Measurements from ENCODE around the gene DNAJC24. TPM values are rescaled to one million over a fixed set of nuclear protein-coding genes. Genes with fewer than 3 reads are reported as not detected.

The DNAJC24 gene
- total RNA-seq, 1 donor from 2014 or later: 14.6 TPM

DNA sequence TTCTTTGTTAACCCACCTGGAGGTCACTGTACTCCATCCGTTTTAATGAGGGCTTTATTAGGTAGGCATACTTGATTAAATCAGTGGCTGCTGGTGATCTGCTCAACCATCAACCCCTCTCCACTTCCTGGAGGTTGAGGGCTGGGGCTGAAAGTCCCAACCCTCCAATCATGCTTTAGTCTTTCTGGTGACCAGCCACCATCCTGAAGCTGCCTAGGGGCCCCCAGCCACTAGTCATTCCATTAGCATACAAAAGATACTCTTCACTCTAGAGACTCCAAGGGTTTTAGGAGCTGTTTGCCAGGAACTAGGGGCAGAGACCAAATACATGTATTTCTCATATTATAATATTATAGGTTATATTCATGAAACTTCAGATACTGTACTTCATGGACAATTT lies 13.5 kb downstream of the DNAJC24 start:
- H3K9me3 Mint-ChIP-seq (ENCODE audit: low read depth): no peaks in the 10 kb centered on the region
- H3K27ac Mint-ChIP-seq (ENCODE audit: unreplicated experiment): no peak overlapping the region
- H3K4me1 Mint-ChIP-seq (ENCODE audit: low read depth): no peaks in the 10 kb centered on the region
- H3K4me3 Mint-ChIP-seq (ENCODE audit: unreplicated experiment): no peak overlapping the region
- TF ChIP-seq CTCF (IDR thresholded peaks at IDR 0.05): no peak
- DNase-seq (ENCODE audit: low spot score): no peak
- no peaks in the 10 kb centered on the region for H3K27me3 Mint-ChIP-seq (ENCODE audit: low read depth)
- peaks cover 3% of the 10 kb centered on the region for H3K36me3 Mint-ChIP-seq (ENCODE audit: low read depth)

GRCh38 chr11:31387379-31387778 lies 17.7 kb downstream of the DNAJC24 start:
- no peak for TF ChIP-seq CTCF (IDR thresholded peaks at IDR 0.05)
- no peak for DNase-seq (ENCODE audit: low spot score)
- H3K9me3 Mint-ChIP-seq (ENCODE audit: low read depth): peaks cover 20% of the 10 kb centered on the region
- H3K27ac Mint-ChIP-seq (ENCODE audit: unreplicated experiment): no peak overlapping the region
- H3K4me1 Mint-ChIP-seq (ENCODE audit: low read depth): no peaks in the 10 kb centered on the region
- H3K4me3 Mint-ChIP-seq (ENCODE audit: unreplicated experiment): no peak overlapping the region
- H3K36me3 Mint-ChIP-seq (ENCODE audit: low read depth): peaks cover 7% of the 10 kb centered on the region
- no peaks in the 10 kb centered on the region for H3K27me3 Mint-ChIP-seq (ENCODE audit: low read depth)

DNA sequence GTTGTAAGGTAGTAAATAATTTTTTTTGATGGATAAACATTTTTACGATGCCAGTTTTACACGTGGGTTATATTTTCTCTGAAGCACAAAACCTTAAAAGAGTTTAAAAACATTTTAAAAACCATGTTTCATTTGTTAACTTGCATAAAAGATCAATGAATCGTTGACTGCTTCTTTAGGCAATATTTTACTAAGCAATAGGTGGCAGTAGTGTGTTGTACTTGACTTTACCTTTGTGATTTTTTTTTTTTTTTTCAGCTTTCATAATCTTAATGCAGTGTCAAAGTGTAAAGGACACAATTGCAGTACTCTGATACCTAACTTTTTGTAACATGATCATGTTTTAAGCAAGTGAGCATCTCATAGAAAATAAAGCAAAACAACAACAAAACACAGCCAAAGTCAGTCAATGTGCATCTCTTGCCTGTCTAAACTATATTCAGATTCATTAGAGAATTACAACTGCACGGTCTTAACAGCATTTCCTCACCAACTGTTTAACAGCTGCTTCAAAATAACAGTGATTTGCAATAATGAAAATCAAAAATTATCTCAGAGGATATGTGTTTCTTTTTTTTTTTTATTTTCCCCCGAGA lies 27.7 kb downstream of the DNAJC24 start:
- no peak overlapping the region for H3K4me3 Mint-ChIP-seq (ENCODE audit: unreplicated experiment)
- no peaks in the 10 kb centered on the region for H3K4me1 Mint-ChIP-seq (ENCODE audit: low read depth)
- H3K27me3 Mint-ChIP-seq (ENCODE audit: low read depth): no peaks in the 10 kb centered on the region
- DNase-seq (ENCODE audit: low spot score): no peak
- H3K27ac Mint-ChIP-seq (ENCODE audit: unreplicated experiment): no peak overlapping the region
- peaks cover 4% of the 10 kb centered on the region for H3K36me3 Mint-ChIP-seq (ENCODE audit: low read depth)
- H3K9me3 Mint-ChIP-seq (ENCODE audit: low read depth): peaks cover 14% of the 10 kb centered on the region
- peak; percentile 89 for TF ChIP-seq CTCF (IDR thresholded peaks at IDR 0.05)

DNA sequence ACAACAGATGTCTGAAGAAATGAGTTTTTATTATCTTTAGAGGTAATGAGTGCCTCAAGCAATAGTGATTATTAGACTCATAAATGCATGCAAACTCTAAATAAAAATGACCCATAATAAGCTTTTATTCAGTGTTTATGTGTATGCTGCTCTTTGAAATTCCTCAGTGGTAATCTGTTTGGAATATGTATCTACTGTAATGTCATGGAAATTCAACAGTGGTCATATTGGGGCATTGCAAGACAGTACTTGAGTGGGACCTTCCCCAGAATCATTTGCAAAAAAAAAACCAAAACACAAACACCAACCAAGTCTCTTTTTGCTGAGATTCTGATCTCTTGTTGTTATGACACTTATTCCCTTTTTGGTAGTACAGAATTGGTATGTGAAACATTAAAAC lies 35.0 kb downstream of the DNAJC24 start:
- no peak for TF ChIP-seq CTCF (IDR thresholded peaks at IDR 0.05)
- Mint-ChIP-seq H3K4me3 (ENCODE audit: unreplicated experiment) (no peak overlapping the region), H3K4me1 (ENCODE audit: low read depth) (no peaks in the 10 kb centered on the region), H3K9me3 (ENCODE audit: low read depth) (peaks cover 7% of the 10 kb centered on the region), H3K27ac (ENCODE audit: unreplicated experiment) (no peak overlapping the region), H3K36me3 (ENCODE audit: low read depth) (peaks cover 2% of the 10 kb centered on the region), H3K27me3 (ENCODE audit: low read depth) (no peaks in the 10 kb centered on the region)
- no peak for DNase-seq (ENCODE audit: low spot score)

GRCh38 chr11:31408201-31408600 lies 38.5 kb downstream of the DNAJC24 start:
- no peak overlapping the region for H3K27ac Mint-ChIP-seq (ENCODE audit: unreplicated experiment)
- no peak for TF ChIP-seq CTCF (IDR thresholded peaks at IDR 0.05)
- H3K4me1 Mint-ChIP-seq (ENCODE audit: low read depth): no peaks in the 10 kb centered on the region
- H3K9me3 Mint-ChIP-seq (ENCODE audit: low read depth): peaks cover 9% of the 10 kb centered on the region
- H3K4me3 Mint-ChIP-seq (ENCODE audit: unreplicated experiment): no peak overlapping the region
- H3K36me3 Mint-ChIP-seq (ENCODE audit: low read depth): peaks cover 6% of the 10 kb centered on the region
- no peaks in the 10 kb centered on the region for H3K27me3 Mint-ChIP-seq (ENCODE audit: low read depth)
- no peak for DNase-seq (ENCODE audit: low spot score)

All from chondrocyte (in vitro differentiated cells).